IPS-NIHi7 (cell line): ENCODE data around the gene PCA3.
A peak's percentile ranks its signal among the peaks of the same experiment; 100 is the strongest.

Experiments used
- DNase-seq: peaks from one replicate; pipeline ENCODE4 v3.0.0; 2012; ENCODE audit warnings: mixed read lengths; ENCODE audit errors: extremely low spot score

Gene PCA3

DNA sequence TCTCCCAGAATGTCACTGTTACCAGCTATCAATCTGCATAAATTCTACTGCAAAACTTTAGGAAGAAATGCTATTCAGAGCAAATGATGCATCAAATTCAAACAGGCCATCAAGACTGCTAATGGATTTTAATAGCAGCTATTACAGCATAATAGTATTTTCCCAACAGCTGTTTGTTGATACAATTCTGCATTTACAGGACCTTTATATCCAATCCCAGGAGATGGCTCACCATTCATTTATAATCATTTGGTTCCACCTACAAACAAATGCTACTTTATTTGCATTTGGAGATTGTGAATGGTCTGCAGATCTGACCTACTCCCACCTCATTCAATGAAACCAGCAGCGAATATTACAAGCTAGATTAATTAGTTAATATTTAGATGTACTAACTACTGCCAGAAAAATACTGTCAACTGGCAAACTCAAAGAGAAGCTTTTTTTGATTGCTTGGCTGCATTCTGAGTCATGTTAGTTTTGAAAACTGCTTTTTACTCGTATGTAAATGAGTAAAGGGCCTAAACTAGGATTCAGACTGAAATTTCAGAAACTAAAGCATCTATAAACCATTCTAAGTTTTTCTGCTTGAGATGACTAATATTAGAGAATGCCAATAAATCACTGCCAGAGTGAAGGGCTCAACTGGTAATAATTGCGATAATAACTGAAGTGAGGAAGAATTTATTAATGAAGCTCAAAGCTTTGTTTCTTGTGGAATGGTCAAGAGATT is 7.1 kb upstream of the PCA3 start:
- DNase-seq: no peak

DNA sequence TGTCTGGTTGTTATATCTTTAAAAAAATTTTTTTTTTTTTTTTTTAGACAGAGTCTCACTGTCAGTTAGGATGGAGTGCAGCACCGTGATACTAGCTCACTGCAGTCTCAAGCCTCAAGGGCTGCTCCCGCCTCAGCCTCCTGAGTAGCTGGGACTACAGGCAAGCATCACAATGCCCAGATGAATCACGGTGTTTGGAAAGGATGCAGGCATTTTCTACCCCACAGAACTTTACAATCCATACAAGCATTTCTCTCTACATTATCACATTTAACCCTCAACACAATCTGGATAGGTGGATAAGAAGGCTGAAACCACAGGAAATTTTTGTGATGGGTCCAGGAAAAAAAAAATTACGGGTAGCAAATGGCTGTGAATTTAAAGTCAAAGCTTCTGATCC is 5.8 kb upstream of the PCA3 start:
- DNase-seq: no peak

GRCh38 chr9:76759732-76760131 is 4.5 kb upstream of the PCA3 start:
- no peak for DNase-seq

GRCh38 chr9:76761448-76761847 is 2.8 kb upstream of the PCA3 start:
- DNase-seq: no peak

DNA sequence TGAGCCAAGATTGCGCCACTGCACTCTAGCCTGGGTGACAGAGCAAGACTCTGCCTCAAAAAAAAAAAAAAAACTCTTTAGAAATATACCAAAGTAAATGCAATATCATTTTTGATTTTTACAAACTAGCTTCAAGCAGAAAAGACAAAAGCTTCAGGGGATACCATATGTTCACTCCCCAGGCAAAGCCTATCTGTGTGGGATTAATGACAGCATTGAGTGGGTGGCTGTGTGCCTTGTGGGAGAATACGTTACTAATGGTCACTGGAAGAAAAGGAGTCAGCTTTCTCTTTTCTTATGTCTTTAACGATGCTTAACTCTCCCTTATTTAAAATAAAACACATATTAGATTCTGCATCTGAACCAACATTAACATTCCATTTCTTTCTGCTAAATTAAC is 1.9 kb downstream of the PCA3 start:
- DNase-seq: no peak

DNA sequence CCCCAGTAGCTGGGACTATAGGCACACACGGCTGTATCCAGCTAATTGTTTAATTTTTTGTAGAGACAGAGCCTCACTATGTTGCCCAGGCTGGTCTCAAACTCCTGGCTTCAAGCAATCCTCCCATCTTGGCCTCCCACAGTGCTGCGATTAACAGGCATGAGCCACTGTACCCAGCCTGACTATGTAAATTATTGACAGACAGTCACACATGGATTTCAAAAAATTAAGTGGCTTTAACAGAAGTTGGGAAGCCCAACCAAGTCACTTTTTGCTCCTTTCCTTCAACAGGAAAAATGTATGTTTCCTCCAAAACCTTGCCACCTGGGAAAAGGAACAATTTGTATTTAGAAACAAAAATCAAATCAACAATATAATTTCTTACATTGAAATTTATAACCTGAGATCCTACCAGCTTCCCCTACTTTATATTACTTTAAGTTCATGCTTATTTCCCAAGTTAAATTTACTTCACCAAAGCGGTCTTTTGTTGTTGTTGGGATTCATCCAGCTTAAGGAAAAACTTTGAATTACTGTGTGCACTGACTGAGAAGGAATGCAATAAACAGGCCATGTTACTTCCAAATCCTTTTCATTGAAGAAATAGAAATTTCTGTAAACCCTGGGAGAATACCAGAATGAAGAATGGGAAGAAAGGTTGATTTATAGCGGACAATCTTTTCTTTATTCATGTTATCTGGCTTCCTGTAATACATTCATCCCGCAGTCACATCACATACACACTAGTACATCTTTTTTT is 8.6 kb downstream of the PCA3 start:
- DNase-seq: no peak

DNA sequence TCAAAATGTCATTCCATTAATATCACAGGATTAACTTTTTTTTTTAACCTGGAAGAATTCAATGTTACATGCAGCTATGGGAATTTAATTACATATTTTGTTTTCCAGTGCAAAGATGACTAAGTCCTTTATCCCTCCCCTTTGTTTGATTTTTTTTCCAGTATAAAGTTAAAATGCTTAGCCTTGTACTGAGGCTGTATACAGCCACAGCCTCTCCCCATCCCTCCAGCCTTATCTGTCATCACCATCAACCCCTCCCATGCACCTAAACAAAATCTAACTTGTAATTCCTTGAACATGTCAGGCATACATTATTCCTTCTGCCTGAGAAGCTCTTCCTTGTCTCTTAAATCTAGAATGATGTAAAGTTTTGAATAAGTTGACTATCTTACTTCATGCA is 20.6 kb downstream of the PCA3 start:
- no peak for DNase-seq

- no peak for DNase-seq
Observed at GRCh38 chr9:76785501-76785900, 21.3 kb downstream of the PCA3 start.

GRCh38 chr9:76787677-76788076 is 23.4 kb downstream of the PCA3 start:
- no peak for DNase-seq

DNA sequence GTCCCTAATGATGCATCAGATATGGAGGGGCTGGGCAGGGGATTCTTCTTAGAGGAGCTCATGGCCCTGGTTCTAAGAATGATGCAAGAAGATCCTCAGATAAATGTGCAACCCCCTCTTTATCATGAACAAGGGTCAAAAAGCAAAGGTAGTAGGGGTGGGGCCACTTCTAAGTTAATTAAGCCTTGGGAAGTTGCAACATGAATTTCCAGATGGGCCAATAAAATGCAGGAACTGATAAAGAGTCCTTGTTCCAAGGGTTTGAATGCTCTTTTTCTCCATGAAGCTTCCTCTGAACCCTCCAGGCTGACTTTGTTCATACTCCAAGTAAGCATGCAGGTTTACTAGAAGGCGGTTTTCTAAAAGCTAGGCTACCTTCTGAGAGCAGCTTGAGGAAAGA is 25.6 kb downstream of the PCA3 start:
- DNase-seq: no peak

GRCh38 chr9:76793784-76794431 is 29.7 kb downstream of the PCA3 start:
- no peak for DNase-seq

- no peak for DNase-seq
Observed at GRCh38 chr9:76796296-76796695, 32.1 kb downstream of the PCA3 start.

GRCh38 chr9:76798527-76798926 is 34.3 kb downstream of the PCA3 start:
- no peak for DNase-seq

GRCh38 chr9:76799473-76799872 is 35.2 kb downstream of the PCA3 start:
- no peak for DNase-seq

DNA sequence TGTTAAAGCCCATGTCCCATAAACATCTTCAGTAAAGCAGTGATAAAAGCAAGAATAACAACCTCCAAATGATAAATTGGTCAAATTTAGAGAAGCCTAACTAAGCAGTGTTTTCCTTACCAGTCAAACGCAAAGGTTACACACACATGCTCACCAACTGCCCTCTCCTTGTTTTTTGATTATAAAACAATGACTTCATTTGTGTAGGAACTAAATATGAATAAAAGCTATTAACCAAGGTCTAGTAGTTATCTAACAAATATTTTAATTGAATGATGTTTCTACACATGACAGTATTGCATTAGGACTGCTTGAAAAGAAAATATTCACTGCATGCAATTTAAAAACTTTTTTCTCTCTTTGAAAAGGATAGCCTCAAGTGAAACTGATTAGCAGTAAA is 36.7 kb downstream of the PCA3 start:
- DNase-seq: no peak

DNA sequence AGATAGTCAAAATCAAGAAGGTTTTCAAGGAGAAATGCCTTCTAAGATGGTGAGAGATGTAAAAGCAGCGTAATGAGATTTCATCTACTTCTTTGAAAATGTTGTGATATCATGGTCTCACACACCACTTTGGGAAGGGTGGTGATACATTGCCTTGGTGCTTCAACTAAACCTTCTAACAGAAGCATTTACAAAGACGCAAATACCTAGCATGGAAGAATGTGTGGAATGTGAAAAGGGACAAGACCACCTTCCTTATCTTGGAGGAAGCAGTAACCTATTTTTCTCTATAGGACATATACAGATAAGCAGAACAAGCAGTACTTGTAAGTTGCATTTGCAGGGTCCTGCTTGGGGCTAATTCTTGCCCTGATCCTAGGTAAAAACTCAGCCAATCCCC is 38.8 kb downstream of the PCA3 start:
- no peak for DNase-seq

DNA sequence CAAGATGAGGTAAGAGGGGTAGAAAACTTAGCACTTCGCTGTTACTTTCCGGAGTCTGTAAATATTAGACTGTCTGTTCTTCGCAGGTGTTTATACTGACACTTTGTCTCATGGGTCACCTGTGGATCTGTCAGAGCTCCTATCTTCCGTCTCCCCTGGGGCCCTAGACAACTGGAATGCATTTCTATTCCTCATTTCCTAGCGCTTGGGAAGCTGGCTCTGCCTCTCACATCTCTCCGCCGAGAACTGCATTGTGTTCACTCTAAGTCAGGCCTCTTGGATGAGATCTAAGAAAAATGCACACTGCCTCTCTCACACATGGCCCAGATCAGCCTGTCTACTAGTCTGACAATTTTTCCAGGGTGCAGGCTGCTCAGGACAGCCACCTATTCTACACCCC is 39.5 kb downstream of the PCA3 start:
- DNase-seq: no peak

GRCh38 chr9:76808636-76809035 is 44.4 kb downstream of the PCA3 start:
- DNase-seq: no peak

DNA sequence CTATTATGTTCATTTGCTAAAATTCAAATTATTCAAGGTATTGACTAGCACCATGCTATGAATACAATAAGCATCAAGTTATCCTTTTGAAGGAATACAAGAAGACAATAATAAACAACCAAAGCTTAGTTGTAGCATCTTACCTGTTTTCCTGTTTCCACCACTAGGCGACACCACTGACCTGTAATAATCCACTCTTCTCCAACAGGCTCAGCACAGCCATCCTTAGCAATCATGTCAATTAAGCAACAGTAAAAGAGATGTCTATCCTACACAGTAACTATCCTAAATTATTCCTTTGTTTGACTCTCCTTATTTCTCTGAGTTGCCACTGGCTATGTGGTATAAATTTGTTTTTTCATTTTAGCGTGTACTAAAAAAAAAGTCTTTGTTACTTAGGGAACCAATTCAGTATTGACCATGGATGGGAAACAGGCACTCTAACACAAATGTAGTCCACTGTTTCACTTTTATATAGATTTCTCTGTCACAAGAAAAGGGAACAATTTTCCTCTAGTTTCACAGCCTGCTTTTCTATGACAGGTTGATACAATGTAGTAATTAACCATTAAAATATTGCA is 46.2 kb downstream of the PCA3 start:
- DNase-seq: peak; percentile 45

- no peak for DNase-seq
Observed at GRCh38 chr9:76812591-76812990, 48.4 kb downstream of the PCA3 start.

GRCh38 chr9:76817489-76817888 is 53.3 kb downstream of the PCA3 start:
- DNase-seq: no peak

DNA sequence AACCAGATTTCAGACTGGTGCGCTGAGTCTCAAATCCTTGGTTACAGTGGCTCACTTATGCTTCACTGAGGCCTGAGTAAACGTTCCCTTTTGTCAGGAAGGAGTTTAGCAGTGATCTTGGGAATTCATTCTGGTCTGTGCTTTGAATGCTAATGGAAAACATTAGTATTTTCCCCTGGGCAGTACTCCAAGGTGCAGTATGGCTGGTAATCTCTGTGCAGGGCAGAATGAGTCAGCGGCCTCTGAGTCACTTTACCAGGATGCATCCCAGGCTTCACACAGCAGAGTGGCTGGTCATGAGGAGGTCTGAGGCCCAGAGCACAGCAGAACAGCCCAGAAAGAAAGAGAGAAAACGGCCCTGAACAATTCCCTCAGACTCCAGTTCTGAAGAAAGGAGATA is 54.0 kb downstream of the PCA3 start:
- peak; percentile 64 for DNase-seq

GRCh38 chr9:76820431-76820830 is 56.2 kb downstream of the PCA3 start:
- DNase-seq: no peak
